ENCODE data around the gene STEAP1.

GRCh38 chr7:90175667-90176066, 21.4 kb downstream of the STEAP1 start:
- TF ChIP-seq CTCF (IDR thresholded peaks at IDR 0.05) (no peak), SIN3A (IDR thresholded peaks at IDR 0.05; ENCODE audit: borderline replicate concordance, insufficient read depth, low read depth, low read length) (no peak), POLR2AphosphoS5 (IDR thresholded peaks at IDR 0.05; ENCODE audit: low read depth, low read length) (no peak), TCF7L2 (IDR thresholded peaks at IDR 0.05; ENCODE audit: low read depth, low read length) (no peak)
- TF ChIP-seq, protein P1, sequence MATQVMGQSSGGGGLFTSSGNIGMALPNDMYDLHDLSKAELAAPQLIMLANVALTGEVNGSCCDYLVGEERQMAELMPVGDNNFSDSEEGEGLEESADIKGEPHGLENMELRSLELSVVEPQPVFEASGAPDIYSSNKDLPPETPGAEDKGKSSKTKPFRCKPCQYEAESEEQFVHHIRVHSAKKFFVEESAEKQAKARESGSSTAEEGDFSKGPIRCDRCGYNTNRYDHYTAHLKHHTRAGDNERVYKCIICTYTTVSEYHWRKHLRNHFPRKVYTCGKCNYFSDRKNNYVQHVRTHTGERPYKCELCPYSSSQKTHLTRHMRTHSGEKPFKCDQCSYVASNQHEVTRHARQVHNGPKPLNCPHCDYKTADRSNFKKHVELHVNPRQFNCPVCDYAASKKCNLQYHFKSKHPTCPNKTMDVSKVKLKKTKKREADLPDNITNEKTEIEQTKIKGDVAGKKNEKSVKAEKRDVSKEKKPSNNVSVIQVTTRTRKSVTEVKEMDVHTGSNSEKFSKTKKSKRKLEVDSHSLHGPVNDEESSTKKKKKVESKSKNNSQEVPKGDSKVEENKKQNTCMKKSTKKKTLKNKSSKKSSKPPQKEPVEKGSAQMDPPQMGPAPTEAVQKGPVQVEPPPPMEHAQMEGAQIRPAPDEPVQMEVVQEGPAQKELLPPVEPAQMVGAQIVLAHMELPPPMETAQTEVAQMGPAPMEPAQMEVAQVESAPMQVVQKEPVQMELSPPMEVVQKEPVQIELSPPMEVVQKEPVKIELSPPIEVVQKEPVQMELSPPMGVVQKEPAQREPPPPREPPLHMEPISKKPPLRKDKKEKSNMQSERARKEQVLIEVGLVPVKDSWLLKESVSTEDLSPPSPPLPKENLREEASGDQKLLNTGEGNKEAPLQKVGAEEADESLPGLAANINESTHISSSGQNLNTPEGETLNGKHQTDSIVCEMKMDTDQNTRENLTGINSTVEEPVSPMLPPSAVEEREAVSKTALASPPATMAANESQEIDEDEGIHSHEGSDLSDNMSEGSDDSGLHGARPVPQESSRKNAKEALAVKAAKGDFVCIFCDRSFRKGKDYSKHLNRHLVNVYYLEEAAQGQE (IDR thresholded peaks at IDR 0.05; ENCODE audit: insufficient read depth in 1 of 2, low read depth in 2 of 2, low read length in 1 of 2): no peak

Measured in Panc1 (cell line).